ENCODE measurements around the gene ATP8B4. TPM values are rescaled to one million over a fixed set of nuclear protein-coding genes. Genes with fewer than 3 reads are reported as not detected.
"Not testable (repeated sequence)": the region's sequence is repeated elsewhere in the genome, so short reads cannot be mapped to it uniquely, and the experiment has no call there.

Gene ATP8B4
- total RNA-seq, 1 experiment from 2014 or later, result not detected

- intact Hi-C loops (cut with micrococcal nuclease; ENCODE audit: unreplicated experiment) (no loop called here), in situ Hi-C loops (cut with HindIII; ENCODE audit: low pct_unique_long_range_greater_than_20kb, low sequenced_read_pairs) (no loop called here)
- Histone ChIP-seq H3K9me3 (ENCODE audit: control insufficient read depth, insufficient read depth, low read depth, low read length) (no peaks in the 10 kb centered on the region), H3K27ac (ENCODE audit: low read length) (no peak overlapping the region), H3K36me3 (ENCODE audit: control insufficient read depth, insufficient read depth, low read length) (no peaks in the 10 kb centered on the region), H3K27me3 (ENCODE audit: control insufficient read depth, insufficient read depth, low read length) (no peaks in the 10 kb centered on the region; the same call in 1 of the 2 replicates), H3K4me3 (ENCODE audit: low read depth in 2 of 2, low read length in 2 of 2) (no peak overlapping the region), H3K4me1 (ENCODE audit: control insufficient read depth, insufficient read depth, low read length) (no peaks in the 10 kb centered on the region)
- CTCF ChIA-PET, result no interaction called here
- POLR2A ChIA-PET, result no interaction called here
- TF ChIP-seq CTCF (IDR thresholded peaks at IDR 0.05) (no peak), SIN3A (IDR thresholded peaks at IDR 0.05; ENCODE audit: borderline replicate concordance, insufficient read depth, low read depth, low read length) (no peak), TCF7L2 (IDR thresholded peaks at IDR 0.05; ENCODE audit: low read depth, low read length) (no peak), POLR2AphosphoS5 (IDR thresholded peaks at IDR 0.05; ENCODE audit: low read depth, low read length) (no peak), REST (IDR thresholded peaks at IDR 0.05; ENCODE audit: insufficient read depth in 1 of 2, low read depth in 2 of 2, low read length in 1 of 2) (no peak)
- DNase-seq (ENCODE audit: low read depth, low spot score) (no peak), ATAC-seq (no peak)
- BruUV-seq (replicated peaks), result no TSS peak
These were observed 16.1 kb upstream of the ATP8B4 start for GRCh38 chr15:50135031-50135551.

- no peak overlapping the region for H3K4me3 ChIP-seq (ENCODE audit: low read depth in 2 of 2, low read length in 2 of 2)
- BruUV-seq (replicated peaks), result no TSS peak
- H3K9me3 ChIP-seq (ENCODE audit: control insufficient read depth, insufficient read depth, low read depth, low read length), result no peaks in the 10 kb centered on the region
- H3K4me1 ChIP-seq (ENCODE audit: control insufficient read depth, insufficient read depth, low read length), result no peaks in the 10 kb centered on the region
- in situ Hi-C loops (cut with HindIII; ENCODE audit: low pct_unique_long_range_greater_than_20kb, low sequenced_read_pairs) (no loop called here), intact Hi-C loops (cut with micrococcal nuclease; ENCODE audit: unreplicated experiment) (no loop called here)
- peak; percentile 56; the same call in 1 of the 2 replicates for ATAC-seq
- no peaks in the 10 kb centered on the region for H3K36me3 ChIP-seq (ENCODE audit: control insufficient read depth, insufficient read depth, low read length)
- H3K27ac ChIP-seq (ENCODE audit: low read length), result no peak overlapping the region
- DNase-seq (ENCODE audit: low read depth, low spot score), result no peak
- POLR2A ChIA-PET, result no interaction called here
- TF ChIP-seq POLR2AphosphoS5 (IDR thresholded peaks at IDR 0.05; ENCODE audit: low read depth, low read length), result no peak
- no peak for TF ChIP-seq SIN3A (IDR thresholded peaks at IDR 0.05; ENCODE audit: borderline replicate concordance, insufficient read depth, low read depth, low read length)
- TF ChIP-seq REST (IDR thresholded peaks at IDR 0.05; ENCODE audit: insufficient read depth in 1 of 2, low read depth in 2 of 2, low read length in 1 of 2), result no peak
- TF ChIP-seq CTCF (IDR thresholded peaks at IDR 0.05), result no peak
- no peak for TF ChIP-seq TCF7L2 (IDR thresholded peaks at IDR 0.05; ENCODE audit: low read depth, low read length)
- CTCF ChIA-PET, result no interaction called here
- H3K27me3 ChIP-seq (ENCODE audit: control insufficient read depth, insufficient read depth, low read length), result no peaks in the 10 kb centered on the region; the same call in 1 of the 2 replicates
These were observed 15.5 kb upstream of the ATP8B4 start for GRCh38 chr15:50134524-50135024.

GRCh38 chr15:50132251-50132984 is 13.4 kb upstream of the ATP8B4 start:
- H3K27me3 ChIP-seq (ENCODE audit: control insufficient read depth, insufficient read depth, low read length); BruUV-seq (replicated peaks); in situ Hi-C loops (cut with HindIII; ENCODE audit: low pct_unique_long_range_greater_than_20kb, low sequenced_read_pairs); H3K36me3 ChIP-seq (ENCODE audit: control insufficient read depth, insufficient read depth, low read length); H3K4me1 ChIP-seq (ENCODE audit: control insufficient read depth, insufficient read depth, low read length); intact Hi-C loops (cut with micrococcal nuclease; ENCODE audit: unreplicated experiment); ATAC-seq; H3K27ac ChIP-seq (ENCODE audit: low read length); POLR2A ChIA-PET; DNase-seq (ENCODE audit: low read depth, low spot score); CTCF ChIA-PET; H3K4me3 ChIP-seq (ENCODE audit: low read depth in 2 of 2, low read length in 2 of 2); H3K9me3 ChIP-seq (ENCODE audit: control insufficient read depth, insufficient read depth, low read depth, low read length): not testable (repeated sequence)

All from Panc1 (cell line).